Fibroblast of villous mesenchyme (primary cell): ENCODE measurements around the gene REEP2. TPM values are rescaled to one million over a fixed set of nuclear protein-coding genes. Genes with fewer than 3 reads are reported as not detected.

Experiments
- DNase-seq: peaks from one replicate; pipeline ENCODE4 v3.0.0-alpha.2; 2010; ENCODE audit warnings: low read depth
- H3K4me3 ChIP-seq: 2 replicates; pipeline ENCODE4 v1.5.1; 2011; ENCODE audit warnings: low read depth, mild to moderate bottlenecking, low read length
- CTCF ChIP-seq: IDR thresholded peaks from 2 replicates; pipeline ENCODE4 v1.5.1; 2012; ENCODE audit warnings: low read depth, mild to moderate bottlenecking, low read length; ENCODE audit not compliant: insufficient read depth
- total RNA-seq: library from RNA; depleted of rRNA; stranded (reverse); fragments of >200 nt; gene quantifications from 2 replicates; pipeline ENCODE4 v1.2.3, GENCODE V29; 2012

The REEP2 gene
- total RNA-seq, 1 donor: 13.0 TPM

GRCh38 chr5:138457531-138458275, 18.8 kb downstream of the REEP2 start:
- H3K4me3 ChIP-seq: no peak overlapping the region
- no peak for DNase-seq
- peak; percentile 12 for TF ChIP-seq CTCF

- no peak for TF ChIP-seq CTCF
- peak; percentile 21 for DNase-seq
- no peak overlapping the region for H3K4me3 ChIP-seq
Observed at GRCh38 chr5:138458384-138458783, 19.5 kb downstream of the REEP2 start.

- TF ChIP-seq CTCF: no peak
- no peak for DNase-seq
- no peak overlapping the region for H3K4me3 ChIP-seq
Observed at GRCh38 chr5:138458856-138459255, 20.0 kb downstream of the REEP2 start.

- H3K4me3 ChIP-seq: no peak overlapping the region
- no peak for DNase-seq
- no peak for TF ChIP-seq CTCF
Observed at GRCh38 chr5:138459311-138459933, 20.6 kb downstream of the REEP2 start.

GRCh38 chr5:138460032-138460693, 21.3 kb downstream of the REEP2 start:
- no peak for DNase-seq
- TF ChIP-seq CTCF: no peak
- H3K4me3 ChIP-seq: no peak overlapping the region

- no peak overlapping the region for H3K4me3 ChIP-seq
- TF ChIP-seq CTCF: no peak
- DNase-seq: peak; percentile 71
Observed at GRCh38 chr5:138461343-138462125, 22.7 kb downstream of the REEP2 start.
